Measurements from ENCODE around the gene ZNF341.

The ZNF341 gene

GRCh38 chr20:33709398-33709797, 22.4 kb upstream of the ZNF341 start:
- H3K4me3 ChIP-seq (ENCODE audit: low read depth in 1 of 2, low read length in 1 of 2), result no peak overlapping the region
- TF ChIP-seq, protein P1, sequence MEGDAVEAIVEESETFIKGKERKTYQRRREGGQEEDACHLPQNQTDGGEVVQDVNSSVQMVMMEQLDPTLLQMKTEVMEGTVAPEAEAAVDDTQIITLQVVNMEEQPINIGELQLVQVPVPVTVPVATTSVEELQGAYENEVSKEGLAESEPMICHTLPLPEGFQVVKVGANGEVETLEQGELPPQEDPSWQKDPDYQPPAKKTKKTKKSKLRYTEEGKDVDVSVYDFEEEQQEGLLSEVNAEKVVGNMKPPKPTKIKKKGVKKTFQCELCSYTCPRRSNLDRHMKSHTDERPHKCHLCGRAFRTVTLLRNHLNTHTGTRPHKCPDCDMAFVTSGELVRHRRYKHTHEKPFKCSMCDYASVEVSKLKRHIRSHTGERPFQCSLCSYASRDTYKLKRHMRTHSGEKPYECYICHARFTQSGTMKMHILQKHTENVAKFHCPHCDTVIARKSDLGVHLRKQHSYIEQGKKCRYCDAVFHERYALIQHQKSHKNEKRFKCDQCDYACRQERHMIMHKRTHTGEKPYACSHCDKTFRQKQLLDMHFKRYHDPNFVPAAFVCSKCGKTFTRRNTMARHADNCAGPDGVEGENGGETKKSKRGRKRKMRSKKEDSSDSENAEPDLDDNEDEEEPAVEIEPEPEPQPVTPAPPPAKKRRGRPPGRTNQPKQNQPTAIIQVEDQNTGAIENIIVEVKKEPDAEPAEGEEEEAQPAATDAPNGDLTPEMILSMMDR (IDR thresholded peaks at IDR 0.05), result no peak
- H3K9me3 ChIP-seq, result no peaks in the 10 kb centered on the region
- H3K36me3 ChIP-seq, result peaks cover 56% of the 10 kb centered on the region
- no peak overlapping the region for H3K27ac ChIP-seq
- no peaks in the 10 kb centered on the region for H3K4me1 ChIP-seq (ENCODE audit: control insufficient read depth in 1 of 2, insufficient read depth in 1 of 2, low read depth in 1 of 2, low read length in 1 of 2)
- no peaks in the 10 kb centered on the region for H3K27me3 ChIP-seq

- H3K4me3 ChIP-seq (ENCODE audit: low read depth in 1 of 2, low read length in 1 of 2), result no peak overlapping the region
- no peaks in the 10 kb centered on the region for H3K27me3 ChIP-seq
- no peak overlapping the region for H3K27ac ChIP-seq
- no peaks in the 10 kb centered on the region for H3K9me3 ChIP-seq
- H3K4me1 ChIP-seq (ENCODE audit: control insufficient read depth in 1 of 2, insufficient read depth in 1 of 2, low read depth in 1 of 2, low read length in 1 of 2), result no peaks in the 10 kb centered on the region
- TF ChIP-seq, protein P1 (IDR thresholded peaks at IDR 0.05), result no peak
- H3K36me3 ChIP-seq, result peaks cover 59% of the 10 kb centered on the region
Measured at GRCh38 chr20:33709905-33710541, 21.8 kb upstream of the ZNF341 start.

DNA sequence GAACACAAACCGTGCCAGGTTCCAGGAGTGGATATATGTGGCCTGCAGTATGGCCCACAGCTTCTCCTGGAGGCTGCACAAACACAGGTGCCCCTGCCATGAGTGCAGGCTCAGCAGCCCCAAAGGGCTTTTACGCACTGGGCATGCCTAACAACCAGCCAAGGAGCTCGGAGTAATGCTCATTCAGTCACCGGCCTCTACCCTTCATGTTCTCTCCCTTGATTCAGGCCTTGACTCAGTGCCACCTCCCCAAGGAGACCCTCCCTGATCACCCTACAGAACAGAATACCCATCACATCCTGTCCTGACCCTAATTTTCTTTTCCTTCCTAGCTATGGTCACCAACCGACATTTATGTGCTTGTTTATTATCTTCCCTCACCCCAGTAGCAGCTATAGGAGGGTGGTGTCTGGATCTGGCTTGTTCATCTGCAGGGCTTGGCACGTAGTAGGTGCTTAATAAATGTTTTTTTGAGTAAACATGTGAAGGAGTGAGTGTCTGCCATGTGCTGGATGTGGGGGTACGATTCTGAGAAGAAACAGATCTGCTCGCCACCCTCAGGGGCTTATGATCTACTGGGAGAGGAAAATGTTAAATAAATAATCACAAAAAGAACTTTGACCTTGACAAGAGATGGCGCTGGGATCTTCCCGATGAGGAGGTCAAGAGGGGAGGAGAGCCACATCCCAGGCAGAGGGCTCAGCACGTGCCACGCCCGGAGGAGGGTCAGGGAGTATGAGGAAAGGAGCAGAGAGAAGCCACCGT, 20.9 kb upstream of the ZNF341 start:
- Histone ChIP-seq H3K27ac (no peak overlapping the region), H3K4me1 (ENCODE audit: control insufficient read depth in 1 of 2, insufficient read depth in 1 of 2, low read depth in 1 of 2, low read length in 1 of 2) (no peaks in the 10 kb centered on the region), H3K9me3 (no peaks in the 10 kb centered on the region), H3K27me3 (no peaks in the 10 kb centered on the region), H3K4me3 (ENCODE audit: low read depth in 1 of 2, low read length in 1 of 2) (no peak overlapping the region), H3K36me3 (peaks cover 59% of the 10 kb centered on the region)
- TF ChIP-seq, protein P1 (IDR thresholded peaks at IDR 0.05), result no peak

GRCh38 chr20:33711446-33711738, 20.4 kb upstream of the ZNF341 start:
- Histone ChIP-seq H3K4me1 (ENCODE audit: control insufficient read depth in 1 of 2, insufficient read depth in 1 of 2, low read depth in 1 of 2, low read length in 1 of 2) (no peaks in the 10 kb centered on the region), H3K27me3 (no peaks in the 10 kb centered on the region), H3K36me3 (peaks cover 54% of the 10 kb centered on the region), H3K27ac (no peak overlapping the region), H3K4me3 (ENCODE audit: low read depth in 1 of 2, low read length in 1 of 2) (no peak overlapping the region), H3K9me3 (no peaks in the 10 kb centered on the region)
- TF ChIP-seq, protein P1 (IDR thresholded peaks at IDR 0.05), result no peak

DNA sequence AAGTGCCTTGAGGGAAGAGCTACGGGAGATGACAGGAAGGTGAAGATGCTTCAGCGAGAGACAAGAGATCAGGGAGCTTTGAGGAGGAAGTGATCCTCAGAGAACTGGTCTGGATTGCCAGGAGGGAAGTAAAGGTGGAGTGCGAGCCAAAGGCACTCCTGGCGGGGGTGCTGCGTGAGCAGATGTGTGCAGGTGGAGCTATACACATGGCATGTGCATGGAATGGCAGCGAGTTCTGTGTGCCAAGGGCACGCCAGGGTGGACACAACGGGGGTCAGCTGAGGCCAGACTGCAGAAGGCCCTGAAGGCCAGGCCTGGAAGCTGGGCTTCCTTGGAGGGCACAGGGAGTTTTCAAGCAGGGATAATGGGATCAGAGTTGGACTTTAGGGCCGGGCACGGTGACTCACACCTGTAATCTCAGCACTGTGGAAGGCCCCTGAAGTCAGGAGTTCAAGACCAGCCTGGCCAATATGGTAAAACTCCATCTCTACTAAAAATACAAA, 17.9 kb upstream of the ZNF341 start:
- no peak overlapping the region for H3K27ac ChIP-seq
- no peaks in the 10 kb centered on the region for H3K4me1 ChIP-seq (ENCODE audit: control insufficient read depth in 1 of 2, insufficient read depth in 1 of 2, low read depth in 1 of 2, low read length in 1 of 2)
- TF ChIP-seq, protein P1 (IDR thresholded peaks at IDR 0.05), result no peak
- no peak overlapping the region for H3K4me3 ChIP-seq (ENCODE audit: low read depth in 1 of 2, low read length in 1 of 2)
- no peaks in the 10 kb centered on the region for H3K9me3 ChIP-seq
- H3K36me3 ChIP-seq, result peaks cover 40% of the 10 kb centered on the region
- H3K27me3 ChIP-seq, result no peaks in the 10 kb centered on the region

Measured in neutrophil (primary cell).